ENCODE data around the gene NUP188. TPM values are rescaled to one million over a fixed set of nuclear protein-coding genes. Genes with fewer than 3 reads are reported as not detected.
A peak's percentile ranks its signal among the peaks of the same experiment; 100 is the strongest.
"Not testable (repeated sequence)": the region's sequence is repeated elsewhere in the genome, so short reads cannot be mapped to it uniquely, and the experiment has no call there.

NUP188 gene
- total RNA-seq, 1 donor from 2014 or later, result 128 TPM

GRCh38 chr9:129002992-129003391 is 55.5 kb downstream of the NUP188 start:
- Mint-ChIP-seq H3K36me3 (ENCODE audit: low read depth) (peaks cover 30% of the 10 kb centered on the region), H3K27me3 (ENCODE audit: low read depth) (peaks cover 7% of the 10 kb centered on the region), H3K9me3 (no peaks in the 10 kb centered on the region), H3K4me1 (peaks cover 5% of the 10 kb centered on the region), H3K27ac (ENCODE audit: unreplicated experiment) (no peak overlapping the region), H3K4me3 (no peak overlapping the region)
- TF ChIP-seq, protein P1, sequence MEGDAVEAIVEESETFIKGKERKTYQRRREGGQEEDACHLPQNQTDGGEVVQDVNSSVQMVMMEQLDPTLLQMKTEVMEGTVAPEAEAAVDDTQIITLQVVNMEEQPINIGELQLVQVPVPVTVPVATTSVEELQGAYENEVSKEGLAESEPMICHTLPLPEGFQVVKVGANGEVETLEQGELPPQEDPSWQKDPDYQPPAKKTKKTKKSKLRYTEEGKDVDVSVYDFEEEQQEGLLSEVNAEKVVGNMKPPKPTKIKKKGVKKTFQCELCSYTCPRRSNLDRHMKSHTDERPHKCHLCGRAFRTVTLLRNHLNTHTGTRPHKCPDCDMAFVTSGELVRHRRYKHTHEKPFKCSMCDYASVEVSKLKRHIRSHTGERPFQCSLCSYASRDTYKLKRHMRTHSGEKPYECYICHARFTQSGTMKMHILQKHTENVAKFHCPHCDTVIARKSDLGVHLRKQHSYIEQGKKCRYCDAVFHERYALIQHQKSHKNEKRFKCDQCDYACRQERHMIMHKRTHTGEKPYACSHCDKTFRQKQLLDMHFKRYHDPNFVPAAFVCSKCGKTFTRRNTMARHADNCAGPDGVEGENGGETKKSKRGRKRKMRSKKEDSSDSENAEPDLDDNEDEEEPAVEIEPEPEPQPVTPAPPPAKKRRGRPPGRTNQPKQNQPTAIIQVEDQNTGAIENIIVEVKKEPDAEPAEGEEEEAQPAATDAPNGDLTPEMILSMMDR (conservative IDR thresholded peaks at IDR 0.05), result no peak
- no peak for DNase-seq (ENCODE audit: low read depth, low spot score)

- not testable (repeated sequence) for DNase-seq (ENCODE audit: low read depth, low spot score); H3K4me3 Mint-ChIP-seq; H3K9me3 Mint-ChIP-seq; H3K4me1 Mint-ChIP-seq; H3K27ac Mint-ChIP-seq (ENCODE audit: unreplicated experiment); H3K27me3 Mint-ChIP-seq (ENCODE audit: low read depth)
- peaks cover 28% of the 10 kb centered on the region for H3K36me3 Mint-ChIP-seq (ENCODE audit: low read depth)
Measured at GRCh38 chr9:129004173-129004572, 56.7 kb downstream of the NUP188 start.

DNA sequence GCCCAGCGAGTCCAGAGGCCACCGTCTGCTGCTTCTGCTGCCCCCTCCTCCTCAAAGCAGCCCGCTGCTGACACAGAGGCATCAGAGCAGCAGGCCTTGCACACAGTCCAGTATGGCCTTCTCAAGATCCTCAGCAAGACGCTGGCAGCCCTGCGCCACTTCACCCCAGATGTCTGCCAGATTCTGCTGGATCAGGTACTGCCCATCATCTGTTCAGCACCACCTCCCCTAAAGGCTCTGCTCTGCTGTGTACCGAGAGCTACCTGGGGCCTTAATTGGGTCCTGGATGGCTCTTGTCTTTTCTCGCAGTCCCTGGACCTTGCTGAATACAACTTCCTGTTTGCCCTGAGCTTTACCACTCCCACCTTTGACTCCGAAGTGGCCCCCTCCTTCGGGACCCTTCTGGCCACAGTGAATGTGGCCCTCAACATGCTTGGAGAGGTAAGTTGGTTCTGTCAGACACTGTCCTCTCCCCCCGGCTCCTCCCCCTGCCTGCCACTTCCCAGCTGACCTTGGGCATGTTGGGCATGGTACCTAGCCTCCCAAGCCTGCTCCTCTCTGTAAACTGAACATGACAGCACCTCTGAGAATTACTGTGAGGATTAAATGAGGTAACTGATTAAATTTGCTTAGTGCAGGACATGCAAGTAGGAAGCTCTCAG is 58.0 kb downstream of the NUP188 start:
- H3K4me3 Mint-ChIP-seq, result peak overlapping the region; percentile 49
- H3K27me3 Mint-ChIP-seq (ENCODE audit: low read depth), result peaks cover 7% of the 10 kb centered on the region
- no peaks in the 10 kb centered on the region for H3K9me3 Mint-ChIP-seq
- DNase-seq (ENCODE audit: low read depth, low spot score), result no peak
- TF ChIP-seq, protein P1 (conservative IDR thresholded peaks at IDR 0.05), result no peak
- peaks cover 21% of the 10 kb centered on the region for H3K36me3 Mint-ChIP-seq (ENCODE audit: low read depth)
- peaks cover 5% of the 10 kb centered on the region for H3K4me1 Mint-ChIP-seq
- no peak overlapping the region for H3K27ac Mint-ChIP-seq (ENCODE audit: unreplicated experiment)

DNA sequence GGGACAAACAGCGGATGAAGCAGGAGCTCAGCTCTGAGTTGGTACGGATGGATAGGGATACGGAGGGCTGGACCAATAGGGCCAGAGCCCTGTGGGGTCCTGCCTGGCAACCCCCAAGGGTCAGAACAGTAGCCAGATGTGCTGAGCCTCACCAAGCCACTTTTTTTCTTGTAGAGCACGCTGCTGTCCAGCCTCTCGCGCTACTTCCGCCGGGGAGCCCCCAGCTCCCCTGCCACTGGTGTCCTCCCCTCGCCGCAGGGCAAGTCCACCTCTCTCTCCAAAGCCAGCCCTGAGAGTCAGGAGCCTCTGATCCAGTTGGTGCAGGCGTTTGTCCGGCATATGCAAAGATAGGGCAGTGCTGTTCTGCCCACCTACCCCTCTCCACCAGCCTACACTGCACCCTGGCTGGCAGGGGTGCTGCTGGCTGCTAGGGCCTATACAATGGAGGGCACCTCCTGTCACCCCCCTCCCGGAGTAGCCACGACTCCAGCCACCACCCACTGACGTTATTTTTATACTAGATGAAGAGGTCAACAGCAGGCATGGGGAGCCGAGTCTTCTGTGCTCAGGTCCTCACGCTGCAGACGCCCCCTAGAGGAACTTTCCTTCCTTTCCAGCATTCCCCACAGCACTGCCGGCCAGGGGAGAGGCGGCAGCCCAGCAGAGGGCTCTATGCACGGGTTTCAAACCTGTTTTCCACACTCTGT is 59.0 kb downstream of the NUP188 start:
- DNase-seq (ENCODE audit: low read depth, low spot score), result peak; percentile 65
- Mint-ChIP-seq H3K9me3 (no peaks in the 10 kb centered on the region), H3K27ac (ENCODE audit: unreplicated experiment) (peak overlapping the region; percentile 8), H3K4me3 (peak overlapping the region; percentile 86), H3K36me3 (ENCODE audit: low read depth) (peaks cover 15% of the 10 kb centered on the region), H3K4me1 (peaks cover 5% of the 10 kb centered on the region), H3K27me3 (ENCODE audit: low read depth) (peaks cover 5% of the 10 kb centered on the region)
- TF ChIP-seq, protein P1 (conservative IDR thresholded peaks at IDR 0.05), result peak; percentile 87

GRCh38 chr9:129007035-129007765 is 59.7 kb downstream of the NUP188 start:
- peaks cover 15% of the 10 kb centered on the region for H3K36me3 Mint-ChIP-seq (ENCODE audit: low read depth)
- H3K4me3 Mint-ChIP-seq, result peak overlapping the region; percentile 86

More at GRCh38 chr9:129007035-129007765, 59.7 kb downstream of the NUP188 start:
- Mint-ChIP-seq H3K27me3 (ENCODE audit: low read depth) (peaks cover 5% of the 10 kb centered on the region), H3K9me3 (no peaks in the 10 kb centered on the region), H3K4me1 (peaks cover 5% of the 10 kb centered on the region), H3K27ac (ENCODE audit: unreplicated experiment) (no peak overlapping the region)
- DNase-seq (ENCODE audit: low read depth, low spot score), result no peak
- TF ChIP-seq, protein P1 (conservative IDR thresholded peaks at IDR 0.05), result peak; percentile 12

Measured in neural crest cell (in vitro differentiated cells).